Measurements from ENCODE around the gene AP2B1.

DNA sequence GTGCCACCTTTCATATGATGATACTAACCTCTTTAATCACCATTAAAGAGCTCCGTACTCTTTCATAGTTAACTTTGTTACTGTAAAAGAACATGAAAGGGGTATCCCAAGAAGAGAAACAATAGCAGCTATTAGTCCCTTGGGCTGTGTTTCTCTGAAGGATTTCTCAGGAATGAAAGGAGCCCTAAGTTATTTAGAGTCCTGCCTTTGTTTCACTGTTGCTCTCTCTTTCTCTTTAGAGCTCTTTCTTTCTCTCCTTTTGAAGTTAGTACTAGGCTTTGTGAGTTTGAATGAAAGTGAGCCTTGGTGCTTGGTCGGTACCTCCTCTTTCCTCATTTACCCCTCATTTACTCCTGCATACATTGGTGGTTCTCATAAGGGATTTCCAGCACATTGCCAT, 123.8 kb downstream of the AP2B1 start:
- TF ChIP-seq, protein P1, sequence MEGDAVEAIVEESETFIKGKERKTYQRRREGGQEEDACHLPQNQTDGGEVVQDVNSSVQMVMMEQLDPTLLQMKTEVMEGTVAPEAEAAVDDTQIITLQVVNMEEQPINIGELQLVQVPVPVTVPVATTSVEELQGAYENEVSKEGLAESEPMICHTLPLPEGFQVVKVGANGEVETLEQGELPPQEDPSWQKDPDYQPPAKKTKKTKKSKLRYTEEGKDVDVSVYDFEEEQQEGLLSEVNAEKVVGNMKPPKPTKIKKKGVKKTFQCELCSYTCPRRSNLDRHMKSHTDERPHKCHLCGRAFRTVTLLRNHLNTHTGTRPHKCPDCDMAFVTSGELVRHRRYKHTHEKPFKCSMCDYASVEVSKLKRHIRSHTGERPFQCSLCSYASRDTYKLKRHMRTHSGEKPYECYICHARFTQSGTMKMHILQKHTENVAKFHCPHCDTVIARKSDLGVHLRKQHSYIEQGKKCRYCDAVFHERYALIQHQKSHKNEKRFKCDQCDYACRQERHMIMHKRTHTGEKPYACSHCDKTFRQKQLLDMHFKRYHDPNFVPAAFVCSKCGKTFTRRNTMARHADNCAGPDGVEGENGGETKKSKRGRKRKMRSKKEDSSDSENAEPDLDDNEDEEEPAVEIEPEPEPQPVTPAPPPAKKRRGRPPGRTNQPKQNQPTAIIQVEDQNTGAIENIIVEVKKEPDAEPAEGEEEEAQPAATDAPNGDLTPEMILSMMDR (IDR thresholded peaks at IDR 0.05 in 8 of 11, conservative IDR thresholded peaks at IDR 0.05 in 3 of 11) = no peak
- TF ChIP-seq POLR2A (IDR thresholded peaks at IDR 0.05) = no peak

Measured in spleen (tissue), 7 donors.